ENCODE results near the gene GCK.

Gene GCK

GRCh38 chr7:44189286-44189992 is at the start of gene GCK:
GCK (minus strand) TSS chr7:44189439; CDS start chr7:44188953, 486 bp downstream.
- DNase-seq (ENCODE audit: low spot score) = no peak

DNA sequence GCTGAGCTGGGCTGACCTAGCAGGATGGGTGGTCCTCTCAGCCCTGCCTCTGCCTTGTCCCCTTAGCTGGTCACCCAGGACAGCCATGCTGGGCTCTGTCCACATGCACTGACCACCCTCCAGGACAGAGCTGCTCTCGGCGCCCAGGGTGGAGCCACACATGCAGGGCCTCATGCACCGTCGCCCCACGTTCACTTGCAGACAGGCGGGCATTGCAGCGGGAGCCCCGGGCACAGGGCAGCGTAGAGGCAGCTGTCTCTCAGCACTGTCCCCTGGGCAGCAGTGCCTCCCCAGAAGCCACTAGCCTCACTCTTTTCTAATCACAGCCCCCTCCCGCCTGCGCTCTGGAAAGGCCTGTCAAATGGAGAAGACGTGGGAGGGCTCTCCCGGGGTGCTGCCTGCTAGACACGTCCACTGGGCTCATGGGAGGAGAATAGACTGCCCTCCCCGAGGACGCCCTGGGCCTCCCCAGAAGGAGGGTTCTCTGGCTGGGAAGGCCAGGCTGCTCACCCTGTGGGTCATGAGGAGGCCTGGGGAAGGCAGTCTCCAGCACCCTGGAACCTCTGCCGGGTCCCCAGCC is 49.0 kb upstream of the GCK start:
- DNase-seq (ENCODE audit: low spot score) = no peak

- no peak for DNase-seq (ENCODE audit: low spot score)
Observed at GRCh38 chr7:44237696-44238095, 48.5 kb upstream of the GCK start.

- DNase-seq (ENCODE audit: low spot score) = peak; percentile 52
Observed at GRCh38 chr7:44236333-44236728, 47.1 kb upstream of the GCK start.

- peak; percentile 36 for DNase-seq (ENCODE audit: low spot score)
Observed at GRCh38 chr7:44235582-44236332, 46.5 kb upstream of the GCK start.

DNA sequence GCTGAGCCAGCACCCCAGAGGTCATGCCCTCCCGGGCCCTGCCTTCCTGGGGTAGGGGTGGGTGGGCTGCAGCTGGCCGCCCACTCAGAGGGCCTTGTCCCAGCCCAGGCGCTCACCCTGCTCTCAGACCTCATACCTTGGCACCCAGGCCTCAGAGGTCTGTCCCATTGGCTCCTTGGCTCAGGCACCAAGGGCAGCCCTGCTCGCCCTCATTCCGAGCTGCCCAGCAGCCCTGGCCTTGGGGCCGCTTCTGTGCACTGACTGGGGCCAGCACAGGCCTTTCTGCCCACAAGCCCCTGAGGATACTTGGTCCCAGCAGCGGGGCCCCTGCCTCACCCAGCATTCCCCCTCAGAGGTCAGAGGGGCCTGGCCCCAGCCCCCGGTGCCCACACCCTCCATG is 45.8 kb upstream of the GCK start:
- no peak for DNase-seq (ENCODE audit: low spot score)

GRCh38 chr7:44232901-44233715 is 43.9 kb upstream of the GCK start:
- DNase-seq (ENCODE audit: low spot score) = no peak

DNA sequence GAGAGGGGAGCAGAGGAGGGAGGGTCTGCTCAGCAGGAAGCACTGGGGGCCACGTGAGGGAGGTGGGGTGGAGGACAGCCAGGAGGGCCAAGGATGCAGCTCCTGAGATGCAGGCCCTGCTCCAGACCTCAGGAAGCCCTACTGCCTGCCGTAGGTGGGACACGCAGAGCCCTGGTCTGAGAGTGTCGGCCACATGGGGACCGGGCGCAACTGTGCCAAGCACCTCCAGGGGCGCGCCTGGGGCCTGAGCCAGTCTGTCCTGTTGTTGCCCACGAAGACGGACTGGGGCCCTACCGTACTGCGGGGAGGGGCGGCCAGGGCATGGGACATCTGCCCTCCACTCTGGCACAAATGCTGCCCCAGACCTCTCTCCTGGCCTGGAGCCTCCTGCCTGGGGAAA is 43.2 kb upstream of the GCK start:
- no peak for DNase-seq (ENCODE audit: low spot score)

- no peak for DNase-seq (ENCODE audit: low spot score)
Observed at GRCh38 chr7:44231088-44231487, 41.8 kb upstream of the GCK start.

GRCh38 chr7:44230286-44230685 is 41.0 kb upstream of the GCK start:
- no peak for DNase-seq (ENCODE audit: low spot score)

- no peak for DNase-seq (ENCODE audit: low spot score)
Observed at GRCh38 chr7:44229546-44230105, 40.4 kb upstream of the GCK start.

- no peak for DNase-seq (ENCODE audit: low spot score)
Observed at GRCh38 chr7:44228571-44229350, 39.5 kb upstream of the GCK start.

GRCh38 chr7:44227911-44228310 is 38.7 kb upstream of the GCK start:
- DNase-seq (ENCODE audit: low spot score) = no peak

DNA sequence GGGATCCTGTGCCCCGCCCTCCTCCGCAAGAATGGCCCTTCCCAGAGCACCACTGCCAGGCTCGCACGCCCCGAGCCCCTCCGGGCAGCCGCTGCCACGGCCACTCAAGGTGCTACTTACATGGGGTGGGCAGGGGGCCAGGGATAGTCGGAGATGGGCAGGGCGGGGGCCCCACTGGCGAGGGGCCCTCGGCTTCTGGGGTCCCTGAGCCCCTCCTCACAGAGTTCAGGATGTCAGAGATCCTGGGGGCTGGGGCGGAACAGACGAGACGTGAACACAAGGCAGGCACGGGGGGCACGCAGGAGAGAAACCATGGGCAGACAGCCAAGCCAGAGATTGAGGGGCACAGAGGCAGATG is 37.1 kb upstream of the GCK start:
- DNase-seq (ENCODE audit: low spot score) = no peak

GRCh38 chr7:44225566-44226395 is 36.5 kb upstream of the GCK start:
- DNase-seq (ENCODE audit: low spot score) = no peak

GRCh38 chr7:44224974-44225565 is 35.8 kb upstream of the GCK start:
- DNase-seq (ENCODE audit: low spot score) = no peak

- no peak for DNase-seq (ENCODE audit: low spot score)
Observed at GRCh38 chr7:44224080-44224973, 35.1 kb upstream of the GCK start.

DNA sequence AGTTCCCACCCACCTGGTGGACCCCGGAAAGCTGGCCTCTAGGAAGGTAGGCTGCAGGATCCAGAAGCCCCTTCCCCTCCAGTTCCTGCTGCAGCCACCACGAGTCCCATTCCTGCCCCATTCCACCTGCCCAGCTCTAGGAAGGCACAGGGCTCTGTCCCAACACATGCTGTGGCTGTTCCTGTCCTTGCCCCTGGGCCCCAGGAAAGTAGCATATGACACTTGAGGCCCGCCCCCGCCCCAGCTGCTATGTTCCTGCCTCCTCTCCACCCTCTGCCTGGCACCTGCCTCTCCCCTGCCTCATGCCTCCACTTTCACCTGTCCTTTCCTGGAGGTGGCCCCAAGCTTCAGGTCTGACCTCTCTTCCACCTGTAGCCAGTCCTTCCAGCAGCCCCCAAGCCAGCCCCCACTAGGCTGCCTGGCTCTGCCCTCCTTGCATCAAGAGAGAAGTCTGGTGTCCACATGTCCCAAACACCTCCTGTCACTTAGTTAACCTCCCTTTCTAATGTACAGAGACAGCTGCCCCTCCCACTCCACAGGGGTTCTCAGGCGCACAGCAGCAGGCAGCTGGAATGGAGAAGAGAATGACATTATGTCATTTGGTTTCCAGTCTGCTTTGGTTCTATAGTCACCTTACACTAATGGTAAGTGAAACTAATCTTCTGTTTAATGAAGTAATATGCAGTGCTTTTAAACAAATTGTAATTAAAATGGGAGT is 34.3 kb upstream of the GCK start:
- no peak for DNase-seq (ENCODE audit: low spot score)

Measured in Ammon's horn (tissue), 1 donor.